Measurements from ENCODE around the gene SLC47A1.
"Not testable (repeated sequence)": the region's sequence is repeated elsewhere in the genome, so short reads cannot be mapped to it uniquely, and the experiment has no call there.

Gene SLC47A1

GRCh38 chr17:19523690-19524089 lies 10.0 kb upstream of the SLC47A1 start:
- H3K27me3 ChIP-seq (ENCODE audit: control insufficient read depth, insufficient read depth, low read length): no peaks in the 10 kb centered on the region
- no peak overlapping the region for H3K4me2 ChIP-seq (ENCODE audit: low read length)
- no peaks in the 10 kb centered on the region for H3K9me3 ChIP-seq (ENCODE audit: control insufficient read depth, low read length)
- H3K36me3 ChIP-seq (ENCODE audit: control insufficient read depth, insufficient read depth, low read length): no peaks in the 10 kb centered on the region
- H2AFZ ChIP-seq: no peak overlapping the region
- TF ChIP-seq, protein P1, sequence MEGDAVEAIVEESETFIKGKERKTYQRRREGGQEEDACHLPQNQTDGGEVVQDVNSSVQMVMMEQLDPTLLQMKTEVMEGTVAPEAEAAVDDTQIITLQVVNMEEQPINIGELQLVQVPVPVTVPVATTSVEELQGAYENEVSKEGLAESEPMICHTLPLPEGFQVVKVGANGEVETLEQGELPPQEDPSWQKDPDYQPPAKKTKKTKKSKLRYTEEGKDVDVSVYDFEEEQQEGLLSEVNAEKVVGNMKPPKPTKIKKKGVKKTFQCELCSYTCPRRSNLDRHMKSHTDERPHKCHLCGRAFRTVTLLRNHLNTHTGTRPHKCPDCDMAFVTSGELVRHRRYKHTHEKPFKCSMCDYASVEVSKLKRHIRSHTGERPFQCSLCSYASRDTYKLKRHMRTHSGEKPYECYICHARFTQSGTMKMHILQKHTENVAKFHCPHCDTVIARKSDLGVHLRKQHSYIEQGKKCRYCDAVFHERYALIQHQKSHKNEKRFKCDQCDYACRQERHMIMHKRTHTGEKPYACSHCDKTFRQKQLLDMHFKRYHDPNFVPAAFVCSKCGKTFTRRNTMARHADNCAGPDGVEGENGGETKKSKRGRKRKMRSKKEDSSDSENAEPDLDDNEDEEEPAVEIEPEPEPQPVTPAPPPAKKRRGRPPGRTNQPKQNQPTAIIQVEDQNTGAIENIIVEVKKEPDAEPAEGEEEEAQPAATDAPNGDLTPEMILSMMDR (IDR thresholded peaks at IDR 0.05): no peak
- H3K79me2 ChIP-seq: no peaks in the 10 kb centered on the region
- H3K27ac ChIP-seq: no peak overlapping the region
- no peaks in the 10 kb centered on the region for H3K4me1 ChIP-seq
- no peak overlapping the region for H3K4me3 ChIP-seq (ENCODE audit: low read depth, low read length)
- no peak overlapping the region for H3K9ac ChIP-seq

- not testable (repeated sequence) for H3K27me3 ChIP-seq (ENCODE audit: control insufficient read depth, insufficient read depth, low read length); H3K79me2 ChIP-seq; H3K27ac ChIP-seq
Measured at GRCh38 chr17:19526950-19527349, 6.7 kb upstream of the SLC47A1 start.

GRCh38 chr17:19531780-19532501 lies 1.7 kb upstream of the SLC47A1 start:
- no peaks in the 10 kb centered on the region for H3K79me2 ChIP-seq
- no peaks in the 10 kb centered on the region for H3K27me3 ChIP-seq (ENCODE audit: control insufficient read depth, insufficient read depth, low read length)
- H3K4me2 ChIP-seq (ENCODE audit: low read length): no peak overlapping the region
- H3K9ac ChIP-seq: no peak overlapping the region
- H2AFZ ChIP-seq: no peak overlapping the region
- no peak overlapping the region for H3K27ac ChIP-seq
- TF ChIP-seq, protein P1 (IDR thresholded peaks at IDR 0.05): no peak
- H3K4me3 ChIP-seq (ENCODE audit: low read depth, low read length): no peak overlapping the region
- H3K4me1 ChIP-seq: no peaks in the 10 kb centered on the region
- no peaks in the 10 kb centered on the region for H3K36me3 ChIP-seq (ENCODE audit: control insufficient read depth, insufficient read depth, low read length)
- H3K9me3 ChIP-seq (ENCODE audit: control insufficient read depth, low read length): no peaks in the 10 kb centered on the region

More at GRCh38 chr17:19526950-19527349, 6.7 kb upstream of the SLC47A1 start:
- H2AFZ ChIP-seq; H3K4me1 ChIP-seq; H3K9me3 ChIP-seq (ENCODE audit: control insufficient read depth, low read length); H3K36me3 ChIP-seq (ENCODE audit: control insufficient read depth, insufficient read depth, low read length); H3K9ac ChIP-seq; H3K4me2 ChIP-seq (ENCODE audit: low read length); H3K4me3 ChIP-seq (ENCODE audit: low read depth, low read length): not testable (repeated sequence)

- no peak overlapping the region for H3K27ac ChIP-seq
- no peaks in the 10 kb centered on the region for H3K27me3 ChIP-seq (ENCODE audit: control insufficient read depth, insufficient read depth, low read length)
- H2AFZ ChIP-seq: peak overlapping the region; percentile 80
- no peaks in the 10 kb centered on the region for H3K9me3 ChIP-seq (ENCODE audit: control insufficient read depth, low read length)
- H3K4me1 ChIP-seq: no peaks in the 10 kb centered on the region
- TF ChIP-seq, protein P1 (IDR thresholded peaks at IDR 0.05): no peak
- H3K9ac ChIP-seq: no peak overlapping the region
- no peaks in the 10 kb centered on the region for H3K79me2 ChIP-seq
- no peaks in the 10 kb centered on the region for H3K36me3 ChIP-seq (ENCODE audit: control insufficient read depth, insufficient read depth, low read length)
- no peak overlapping the region for H3K4me2 ChIP-seq (ENCODE audit: low read length)
- no peak overlapping the region for H3K4me3 ChIP-seq (ENCODE audit: low read depth, low read length)
Measured at GRCh38 chr17:19533036-19533717, 477 bp upstream of the SLC47A1 start.

DNA sequence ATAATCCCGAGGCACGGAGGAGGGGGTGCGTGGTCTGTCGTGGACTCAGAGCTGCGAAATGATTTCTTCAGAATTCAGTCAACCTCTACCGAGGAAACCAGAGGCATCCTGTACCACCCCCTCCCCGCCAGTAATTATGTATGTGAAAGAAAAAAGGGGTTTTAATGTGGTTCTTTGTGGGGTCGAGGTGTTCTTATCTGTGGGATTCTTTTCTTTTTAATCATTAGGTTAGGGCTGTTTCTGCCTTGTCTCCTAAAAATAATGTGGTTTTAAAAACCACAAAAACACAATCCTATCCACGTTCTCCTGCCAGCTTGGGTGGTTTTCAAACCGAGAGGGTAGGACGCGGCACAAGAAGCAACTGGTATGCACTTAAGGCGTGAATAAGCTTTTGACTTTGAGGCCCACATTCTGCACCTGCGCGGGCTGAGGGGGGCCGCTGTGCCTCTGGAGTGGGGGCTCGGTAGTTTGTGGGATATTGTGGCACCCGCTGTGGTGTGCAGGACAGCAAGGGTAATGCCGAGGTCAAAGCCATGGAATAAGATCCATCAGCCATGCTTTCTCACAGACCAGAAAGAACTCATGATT lies 1.0 kb downstream of the SLC47A1 start:
- no peak overlapping the region for H3K9ac ChIP-seq
- no peak overlapping the region for H3K4me3 ChIP-seq (ENCODE audit: low read depth, low read length)

More for the DNA sequence above, 1.0 kb downstream of the SLC47A1 start:
- H3K79me2 ChIP-seq: no peaks in the 10 kb centered on the region
- H3K4me1 ChIP-seq: no peaks in the 10 kb centered on the region
- no peak overlapping the region for H3K27ac ChIP-seq
- peak overlapping the region; percentile 61 for H3K4me2 ChIP-seq (ENCODE audit: low read length)
- no peaks in the 10 kb centered on the region for H3K9me3 ChIP-seq (ENCODE audit: control insufficient read depth, low read length)
- no peaks in the 10 kb centered on the region for H3K36me3 ChIP-seq (ENCODE audit: control insufficient read depth, insufficient read depth, low read length)
- TF ChIP-seq, protein P1 (IDR thresholded peaks at IDR 0.05): no peak
- H2AFZ ChIP-seq: no peak overlapping the region
- no peaks in the 10 kb centered on the region for H3K27me3 ChIP-seq (ENCODE audit: control insufficient read depth, insufficient read depth, low read length)

Measured in parathyroid adenoma (tissue), 2 donors.